ELR (cell line): ENCODE results near the gene ARL4D.
"Not testable (repeated sequence)": the region's sequence is repeated elsewhere in the genome, so short reads cannot be mapped to it uniquely, and the experiment has no call there.

Source experiments
- DNase-seq: peaks from one replicate; pipeline ENCODE4 v3.0.0-alpha.2; 2015; ENCODE audit warnings: low read depth

ARL4D gene

GRCh38 chr17:43395165-43395564 lies 3.6 kb upstream of the ARL4D start:
- no peak for DNase-seq

DNA sequence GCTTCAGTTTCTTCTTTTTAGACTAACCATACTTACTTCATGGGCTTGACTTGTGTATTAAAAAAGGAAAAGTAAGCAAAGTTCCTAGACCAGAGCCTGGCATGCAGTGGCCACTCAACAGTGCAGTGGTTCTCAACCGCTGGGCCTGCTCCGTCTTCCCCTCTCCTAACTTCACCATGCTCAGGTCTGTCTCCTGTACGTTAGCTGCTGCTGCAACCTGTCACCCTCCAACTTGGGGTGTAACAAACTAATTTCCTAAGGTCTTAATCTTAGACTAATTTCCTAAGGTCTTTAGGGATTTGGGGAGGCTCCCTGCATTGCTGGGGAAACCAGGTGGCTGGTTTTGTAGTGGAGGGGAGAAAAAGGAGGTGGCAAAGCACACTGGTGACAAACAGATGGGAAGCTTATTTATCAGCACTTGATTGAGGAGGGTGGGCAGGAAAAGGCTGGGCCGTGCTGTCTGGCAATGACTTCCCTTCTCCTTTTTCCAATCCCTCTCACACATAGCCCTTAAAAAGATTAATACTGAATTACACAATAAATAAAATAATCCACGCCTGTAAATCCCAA lies 2.2 kb upstream of the ARL4D start:
- no peak for DNase-seq

DNA sequence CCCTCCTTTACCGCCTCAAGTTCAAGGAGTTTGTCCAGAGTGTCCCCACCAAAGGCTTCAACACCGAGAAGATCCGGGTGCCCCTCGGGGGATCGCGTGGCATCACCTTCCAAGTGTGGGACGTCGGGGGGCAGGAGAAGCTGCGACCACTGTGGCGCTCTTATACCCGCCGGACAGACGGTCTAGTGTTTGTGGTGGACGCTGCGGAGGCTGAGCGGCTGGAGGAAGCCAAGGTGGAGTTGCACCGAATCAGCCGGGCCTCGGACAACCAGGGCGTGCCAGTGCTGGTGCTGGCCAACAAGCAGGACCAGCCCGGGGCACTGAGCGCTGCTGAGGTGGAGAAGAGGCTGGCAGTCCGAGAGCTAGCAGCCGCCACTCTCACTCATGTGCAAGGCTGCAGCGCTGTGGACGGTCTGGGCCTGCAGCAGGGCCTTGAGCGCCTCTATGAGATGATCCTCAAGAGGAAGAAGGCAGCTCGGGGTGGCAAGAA lies 1.1 kb downstream of the ARL4D start:
- no peak for DNase-seq

DNA sequence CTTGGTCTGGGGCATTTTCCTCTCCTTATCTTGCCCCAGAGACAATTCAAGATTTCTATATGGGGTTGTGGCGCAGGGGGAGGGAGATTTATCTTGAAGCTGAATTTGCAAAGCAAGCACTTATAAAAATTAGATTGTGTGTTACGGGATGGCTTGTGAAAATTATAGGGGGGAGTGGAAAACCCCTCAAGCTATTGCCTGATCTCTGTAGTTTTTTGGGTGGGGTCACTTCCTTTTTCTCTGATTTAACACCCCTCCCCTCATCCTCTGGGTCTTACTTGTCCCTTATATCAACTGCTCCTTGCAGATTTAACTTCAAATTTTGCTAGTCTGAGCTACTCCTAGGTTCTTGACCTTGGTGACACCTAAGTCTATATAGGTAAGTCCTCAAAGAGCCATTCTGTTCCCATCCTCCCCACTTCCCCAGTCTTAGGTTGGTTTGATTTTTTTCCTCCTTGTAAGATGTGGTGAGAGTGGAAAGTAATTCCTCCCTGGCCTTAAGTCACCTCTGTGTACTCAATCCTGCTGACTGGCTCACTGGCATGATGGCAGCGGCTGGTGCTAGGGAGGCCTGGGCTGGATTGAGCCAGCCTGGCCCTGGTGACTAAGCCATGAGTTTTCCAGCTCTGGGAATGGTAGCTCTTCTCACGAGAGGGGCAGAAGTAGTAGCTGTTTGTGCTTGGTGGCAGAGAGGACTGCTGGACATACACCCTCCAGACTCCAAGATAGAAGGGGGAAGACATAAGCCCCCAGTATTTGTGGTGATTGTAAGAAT lies 2.3 kb downstream of the ARL4D start:
- peak; percentile 96 for DNase-seq

- no peak for DNase-seq
Measured at GRCh38 chr17:43402078-43402477, 3.3 kb downstream of the ARL4D start.

GRCh38 chr17:43402567-43402966 lies 3.8 kb downstream of the ARL4D start:
- DNase-seq = no peak

GRCh38 chr17:43403846-43404245 lies 5.1 kb downstream of the ARL4D start:
- DNase-seq = no peak

DNA sequence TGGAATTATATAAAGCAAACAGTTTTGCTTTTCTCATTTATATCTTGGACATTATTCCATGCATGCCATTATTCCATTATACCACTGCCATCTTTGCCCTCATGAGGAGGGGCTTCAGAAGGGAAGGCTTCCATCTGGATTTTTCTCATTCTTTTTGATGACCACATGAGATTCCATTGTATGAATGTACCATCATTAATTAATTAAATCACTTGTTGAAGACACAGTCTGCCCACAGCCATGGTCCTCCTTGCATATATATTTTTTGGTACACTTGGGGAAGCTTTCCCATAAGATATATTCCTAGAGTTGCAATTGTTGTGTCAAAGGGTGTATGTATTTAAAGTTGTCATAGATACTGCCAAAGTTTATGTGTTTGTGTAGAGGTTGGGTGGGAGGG lies 7.1 kb downstream of the ARL4D start:
- no peak for DNase-seq

- peak; percentile 55 for DNase-seq
Measured at GRCh38 chr17:43406676-43407645, 8.2 kb downstream of the ARL4D start.

- DNase-seq = no peak
Measured at GRCh38 chr17:43409131-43409530, 10.3 kb downstream of the ARL4D start.

DNA sequence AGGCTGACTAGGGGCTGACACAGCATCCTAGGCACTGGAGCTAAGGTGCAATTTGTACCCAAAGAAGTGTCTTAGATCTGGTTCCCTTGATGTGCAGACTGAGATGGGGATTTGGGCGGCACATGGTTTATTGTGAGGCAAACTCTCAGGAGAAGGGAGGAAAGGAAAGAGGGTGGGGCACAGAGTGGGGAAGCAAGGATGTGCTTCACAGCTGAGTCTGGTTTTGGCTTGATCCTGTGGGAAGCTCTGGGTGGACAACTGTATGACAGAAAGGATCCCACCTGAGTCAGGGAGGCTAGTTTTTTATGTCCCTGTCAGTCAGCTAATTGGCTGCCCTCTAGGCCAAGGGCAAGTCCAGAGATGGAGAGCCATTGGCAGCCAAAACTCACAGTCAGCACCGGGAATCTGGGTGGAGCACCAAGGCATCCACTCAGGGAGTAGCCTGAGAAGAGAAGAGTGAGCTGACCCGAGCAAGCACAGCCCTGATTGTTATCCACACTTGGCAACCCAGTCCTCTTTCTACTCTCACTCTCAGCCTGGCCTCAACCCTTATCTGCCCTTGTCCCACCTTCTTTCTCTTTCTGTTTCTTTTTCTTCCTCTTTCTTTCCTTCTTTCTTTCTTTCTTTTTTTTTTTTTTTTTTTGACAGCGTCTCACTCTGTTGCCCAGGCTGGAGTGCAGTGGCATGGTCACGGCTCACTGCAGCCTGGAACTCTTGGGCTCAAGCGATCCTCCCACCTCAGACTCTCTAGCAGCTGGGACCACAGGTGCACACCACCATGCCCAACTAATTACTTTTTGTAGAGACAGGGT lies 12.0 kb downstream of the ARL4D start:
- DNase-seq = no peak

DNA sequence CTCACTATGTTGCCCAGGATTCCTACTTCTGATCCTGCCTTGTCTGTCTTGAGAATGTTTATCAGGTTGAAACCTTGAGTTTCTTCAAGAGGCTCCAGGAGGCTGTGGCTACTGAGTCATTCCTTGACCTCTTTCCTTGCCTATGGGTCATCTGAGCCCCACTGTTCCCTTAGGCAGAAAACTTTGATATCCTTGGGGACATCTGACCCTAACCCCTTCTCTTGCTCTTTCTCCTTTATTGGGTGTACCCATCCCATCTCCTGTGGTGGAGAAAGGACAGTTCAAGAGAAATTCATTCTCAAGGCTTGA lies 12.5 kb downstream of the ARL4D start:
- peak; percentile 51 for DNase-seq

- no peak for DNase-seq
Measured at GRCh38 chr17:43411749-43412148, 13.0 kb downstream of the ARL4D start.

DNA sequence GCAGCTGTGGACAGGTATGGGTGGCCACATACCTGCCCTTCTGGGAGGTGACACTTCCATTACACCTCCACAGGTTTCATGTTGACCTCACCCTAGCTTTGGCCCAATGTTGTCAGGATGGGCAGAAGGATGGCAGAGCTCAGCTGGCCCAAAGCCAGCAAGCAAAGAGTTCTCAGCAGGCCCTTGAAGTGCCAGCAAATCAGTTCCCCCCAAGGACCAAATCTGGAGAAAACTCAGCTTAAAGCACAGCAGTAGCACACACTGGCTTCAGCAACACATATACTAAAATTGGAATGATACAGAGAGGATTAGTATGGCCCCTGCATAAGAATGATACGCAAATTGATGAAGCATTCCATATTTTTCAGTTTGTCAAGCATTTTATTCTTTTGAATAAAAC lies 13.4 kb downstream of the ARL4D start:
- DNase-seq = no peak

- no peak for DNase-seq
Measured at GRCh38 chr17:43416998-43417890, 18.5 kb downstream of the ARL4D start.

GRCh38 chr17:43418441-43419374 lies 19.9 kb downstream of the ARL4D start:
- peak; percentile 96 for DNase-seq

- not testable (repeated sequence) for DNase-seq
Measured at GRCh38 chr17:43419375-43419882, 20.6 kb downstream of the ARL4D start.

GRCh38 chr17:43423777-43424455 lies 25.1 kb downstream of the ARL4D start:
- DNase-seq = no peak
